ENCODE data around the gene LSP1. TPM values are rescaled to one million over a fixed set of nuclear protein-coding genes. Genes with fewer than 3 reads are reported as not detected.

LSP1 gene
- total RNA-seq, 1 donor from 2014 or later: 78.2 TPM

DNA sequence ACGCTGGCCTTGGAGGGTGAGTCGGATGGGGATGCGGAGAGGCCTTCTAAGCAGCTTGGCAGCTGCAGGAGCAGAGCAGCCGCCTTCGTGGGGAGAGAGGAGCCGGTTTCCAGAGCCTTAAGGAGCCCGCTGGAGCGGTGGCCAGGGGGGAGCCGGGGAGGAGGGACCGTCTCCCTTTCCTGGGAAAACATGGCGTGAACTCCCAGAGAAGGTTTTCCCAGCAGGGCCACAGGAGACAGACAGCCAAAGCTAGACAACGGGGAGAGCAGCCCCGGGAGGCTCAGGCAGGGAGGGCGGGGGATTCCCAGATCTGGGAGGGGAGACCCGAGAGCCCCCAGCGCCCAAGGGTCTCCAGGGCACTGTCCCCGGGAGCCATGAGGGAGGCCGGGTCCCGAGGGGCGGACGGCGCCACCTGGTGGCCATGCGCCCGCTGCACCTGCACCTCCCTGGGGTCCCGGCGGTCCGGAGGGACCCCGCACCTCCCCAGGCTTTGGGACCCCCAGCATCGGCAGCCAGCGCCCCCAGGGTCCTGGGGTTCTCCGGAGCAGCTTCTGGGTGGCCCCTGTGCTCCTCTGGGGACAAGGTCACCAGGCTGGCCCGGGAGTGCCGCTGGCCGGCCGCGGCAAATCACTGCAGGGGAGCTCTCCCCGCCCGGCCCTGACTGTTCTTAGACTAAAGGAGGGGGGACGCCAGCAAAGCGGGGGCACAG, 20.5 kb upstream of the LSP1 start:
- Histone ChIP-seq H3K4me1 (peaks cover 20% of the 10 kb centered on the region), H3K27ac (peak overlapping the region; percentile 55), H3K4me3 (peak overlapping the region; percentile 14), H3K9me3 (no peaks in the 10 kb centered on the region), H3K36me3 (no peaks in the 10 kb centered on the region), H3K27me3 (no peaks in the 10 kb centered on the region)
- intact Hi-C loops (cut with DNase I): no loop called here
- ATAC-seq (peak; percentile 50), DNase-seq (peak; percentile 84)
- TF ChIP-seq, protein P1, sequence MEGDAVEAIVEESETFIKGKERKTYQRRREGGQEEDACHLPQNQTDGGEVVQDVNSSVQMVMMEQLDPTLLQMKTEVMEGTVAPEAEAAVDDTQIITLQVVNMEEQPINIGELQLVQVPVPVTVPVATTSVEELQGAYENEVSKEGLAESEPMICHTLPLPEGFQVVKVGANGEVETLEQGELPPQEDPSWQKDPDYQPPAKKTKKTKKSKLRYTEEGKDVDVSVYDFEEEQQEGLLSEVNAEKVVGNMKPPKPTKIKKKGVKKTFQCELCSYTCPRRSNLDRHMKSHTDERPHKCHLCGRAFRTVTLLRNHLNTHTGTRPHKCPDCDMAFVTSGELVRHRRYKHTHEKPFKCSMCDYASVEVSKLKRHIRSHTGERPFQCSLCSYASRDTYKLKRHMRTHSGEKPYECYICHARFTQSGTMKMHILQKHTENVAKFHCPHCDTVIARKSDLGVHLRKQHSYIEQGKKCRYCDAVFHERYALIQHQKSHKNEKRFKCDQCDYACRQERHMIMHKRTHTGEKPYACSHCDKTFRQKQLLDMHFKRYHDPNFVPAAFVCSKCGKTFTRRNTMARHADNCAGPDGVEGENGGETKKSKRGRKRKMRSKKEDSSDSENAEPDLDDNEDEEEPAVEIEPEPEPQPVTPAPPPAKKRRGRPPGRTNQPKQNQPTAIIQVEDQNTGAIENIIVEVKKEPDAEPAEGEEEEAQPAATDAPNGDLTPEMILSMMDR (IDR thresholded peaks at IDR 0.05): peak; percentile 99

DNA sequence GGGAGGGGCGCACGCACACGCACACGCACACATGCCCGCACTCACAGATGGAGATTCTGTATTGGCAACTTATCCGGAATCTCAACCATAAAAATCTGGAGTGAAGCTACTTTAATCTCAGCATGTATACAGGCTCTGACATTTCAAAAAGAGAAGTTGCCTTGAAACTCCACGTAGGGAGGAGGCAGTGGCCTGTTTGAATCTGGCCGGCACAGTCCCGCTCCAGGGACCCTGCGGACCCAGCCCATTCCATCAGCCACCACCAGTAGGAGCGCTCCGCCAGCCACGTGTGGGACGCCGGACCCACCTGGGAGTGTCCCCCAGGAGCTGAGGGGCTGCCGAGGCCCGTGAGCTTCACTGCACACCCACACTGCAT, 20.0 kb upstream of the LSP1 start:
- no peaks in the 10 kb centered on the region for H3K27me3 ChIP-seq
- H3K4me1 ChIP-seq: peaks cover 17% of the 10 kb centered on the region
- H3K9me3 ChIP-seq: no peaks in the 10 kb centered on the region
- no peak for ATAC-seq
- intact Hi-C loops (cut with DNase I): no loop called here
- H3K27ac ChIP-seq: peak overlapping the region; percentile 55
- H3K4me3 ChIP-seq: no peak overlapping the region
- TF ChIP-seq, protein P1 (IDR thresholded peaks at IDR 0.05): no peak
- H3K36me3 ChIP-seq: no peaks in the 10 kb centered on the region
- DNase-seq: no peak

DNA sequence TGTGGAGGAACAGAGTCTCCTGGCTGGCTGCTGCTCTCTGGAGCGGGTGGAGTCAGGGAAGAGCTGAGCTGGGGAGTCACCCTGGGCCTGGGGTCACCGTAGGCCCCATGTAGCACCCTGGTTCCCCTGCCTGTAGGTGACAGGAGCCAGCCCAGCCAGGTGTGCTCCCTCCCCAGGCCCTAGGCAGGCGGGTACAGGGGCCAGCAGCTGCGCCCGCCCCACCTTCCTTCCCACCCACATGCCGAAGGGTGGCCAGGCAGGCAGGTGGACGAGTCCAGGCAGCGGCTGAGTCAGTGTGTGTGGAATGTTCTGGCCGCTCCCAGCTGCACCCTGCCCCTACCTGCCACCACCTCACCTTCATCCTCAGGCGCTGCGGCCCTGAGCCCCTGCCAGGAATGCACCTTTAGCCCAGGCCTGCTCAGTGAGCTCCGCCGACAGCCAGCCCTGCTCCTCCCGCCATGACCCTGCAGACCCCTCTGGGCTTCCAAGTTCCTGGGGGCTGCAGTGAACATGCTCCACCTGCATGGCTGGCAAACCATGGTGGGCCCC, 18.7 kb upstream of the LSP1 start:
- Histone ChIP-seq H3K4me1 (peaks cover 23% of the 10 kb centered on the region), H3K4me3 (no peak overlapping the region), H3K27ac (peak overlapping the region; percentile 78), H3K36me3 (no peaks in the 10 kb centered on the region), H3K27me3 (no peaks in the 10 kb centered on the region), H3K9me3 (no peaks in the 10 kb centered on the region)
- ATAC-seq (peak; percentile 86), DNase-seq (peak; percentile 91)
- TF ChIP-seq, protein P1 (IDR thresholded peaks at IDR 0.05): no peak
- intact Hi-C loops (cut with DNase I): loop anchor here (2.0 kb wide), 1 partner anchor 141 kb away; no protein-coding TSS in a partner anchor

DNA sequence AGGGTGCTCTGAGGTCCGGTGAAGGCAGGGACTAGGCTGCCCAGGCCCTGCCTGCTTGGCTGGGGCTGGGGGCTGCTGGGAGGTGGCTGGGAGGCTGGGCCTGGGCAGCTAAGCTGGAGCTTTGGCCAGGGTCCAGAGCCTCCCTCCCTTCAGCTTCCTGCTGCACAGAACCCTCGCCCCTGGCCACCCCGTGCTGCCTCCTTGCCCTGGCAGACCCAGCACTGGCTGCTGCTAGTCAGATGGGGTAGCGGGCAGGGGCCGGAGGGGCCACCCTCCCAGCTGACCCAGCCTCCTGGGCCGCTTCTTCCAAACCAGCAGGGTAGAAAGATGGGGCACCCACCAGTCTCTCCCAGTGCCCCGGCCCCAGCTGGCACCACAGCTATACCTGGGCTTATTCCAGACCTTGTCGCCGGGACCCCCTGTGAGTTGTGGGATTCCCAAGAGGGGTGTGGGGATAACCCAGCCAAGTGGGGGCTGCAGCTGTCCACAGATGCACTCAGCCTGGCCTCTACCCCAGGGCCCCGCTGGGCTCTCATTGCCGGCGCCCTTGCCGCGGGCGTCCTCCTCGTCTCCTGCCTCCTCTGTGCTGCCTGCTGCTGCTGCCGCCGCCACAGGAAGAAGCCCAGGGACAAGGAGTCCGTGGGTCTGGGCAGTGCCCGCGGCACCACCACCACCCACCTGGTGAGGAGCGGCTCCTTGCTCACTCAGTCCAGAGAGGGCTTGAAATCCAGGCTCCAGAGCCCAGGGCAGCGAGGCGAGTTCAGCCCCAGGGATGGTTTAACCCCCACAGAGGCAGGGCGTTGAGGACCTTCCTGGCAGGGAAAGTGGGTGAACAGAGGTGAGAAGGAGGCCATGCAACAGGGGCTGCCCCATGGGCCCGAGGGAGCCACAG, 17.9 kb upstream of the LSP1 start, which contains the start of gene SYT8:
SYT8 (plus strand) TSS at position 212 of the 892 bp plus-strand sequence; CDS start at position 328, 116 bp downstream.
- H3K4me3 ChIP-seq: no peak within 1 kb of the TSS
- TF ChIP-seq, protein P1 (IDR thresholded peaks at IDR 0.05): no peak
- peaks cover 29% of the 10 kb centered on the region for H3K4me1 ChIP-seq
- ATAC-seq (no peak), DNase-seq (no peak)
- H3K27me3 ChIP-seq: no peaks in the 10 kb centered on the region
- peak within 1 kb of the TSS; percentile 78 for H3K27ac ChIP-seq
- H3K36me3 ChIP-seq: no peaks in the 10 kb centered on the region
- intact Hi-C loops (cut with DNase I): loop anchor here (2.0 kb wide), 1 partner anchor 142 kb away; no protein-coding TSS in a partner anchor
- H3K9me3 ChIP-seq: no peaks in the 10 kb centered on the region

DNA sequence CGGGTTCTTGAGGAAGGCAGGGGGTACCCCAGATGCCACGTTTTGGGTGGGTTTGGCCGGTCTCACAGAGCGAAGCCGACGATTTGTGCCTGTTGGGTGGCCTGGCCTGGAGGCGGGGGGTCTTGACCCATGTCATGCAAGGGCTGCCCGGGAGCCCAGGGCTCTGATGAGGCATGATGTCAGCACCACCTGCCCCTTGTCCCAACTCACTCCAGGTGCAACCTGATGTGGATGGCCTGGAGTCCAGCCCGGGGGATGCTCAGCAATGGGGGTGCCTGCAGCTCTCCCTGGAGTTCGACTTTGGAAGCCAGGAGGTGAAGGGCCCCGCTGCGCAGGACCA, 17.2 kb upstream of the LSP1 start:
- ATAC-seq (no peak), DNase-seq (no peak)
- Histone ChIP-seq H3K4me3 (no peak overlapping the region), H3K27me3 (no peaks in the 10 kb centered on the region), H3K4me1 (peaks cover 29% of the 10 kb centered on the region), H3K27ac (no peak overlapping the region), H3K9me3 (no peaks in the 10 kb centered on the region), H3K36me3 (no peaks in the 10 kb centered on the region)
- intact Hi-C loops (cut with DNase I): loop anchor here (2.0 kb wide), 1 partner anchor 143 kb away; no protein-coding TSS in a partner anchor
- TF ChIP-seq, protein P1 (IDR thresholded peaks at IDR 0.05): no peak
